Kidney (tissue), 14 donors: ENCODE measurements around the gene HOXC5. TPM values are rescaled to one million over a fixed set of nuclear protein-coding genes. Genes with fewer than 3 reads are reported as not detected.
"Not testable (repeated sequence)": the region's sequence is repeated elsewhere in the genome, so short reads cannot be mapped to it uniquely, and the experiment has no call there.

Experiments used
- DNase-seq, 5 donors: peaks; one replicate each; pipeline ENCODE4 v3.0.0-alpha.2; 2013 to 2020
- FAIRE-seq: peaks from 2 replicates; lab custom pipeline; 2012; peaks lifted over from hg19 to GRCh38; lab: Jason Lieb, UNC
- H3K27ac ChIP-seq, 2 donors: one replicate each; pipeline ENCODE4 v1.7.0; 2013; ENCODE audit warnings: low read depth in 2 of 2, low read length in 2 of 2, inconsistent platforms in 1 of 2
- H3K27me3 ChIP-seq: one replicate; pipeline ENCODE4 v1.7.1; 2013; ENCODE audit warnings: low read length, inconsistent platforms; ENCODE audit not compliant: control insufficient read depth, insufficient read depth
- H3K36me3 ChIP-seq, 3 donors: one replicate each; pipeline versions ENCODE4 v1.7.0 to v1.7.1; 2013; ENCODE audit warnings: low read length in 3 of 3, control low read depth in 1 of 3, inconsistent platforms in 1 of 3; ENCODE audit not compliant: insufficient read depth in 3 of 3, control insufficient read depth in 2 of 3
- H3K4me1 ChIP-seq, 3 donors: one replicate each; pipeline versions ENCODE4 v1.7.0 to v1.7.1; 2013; ENCODE audit warnings: low read length in 3 of 3, inconsistent platforms in 1 of 3, low read depth in 1 of 3; ENCODE audit not compliant: control insufficient read depth in 2 of 3, insufficient read depth in 2 of 3
- H3K4me3 ChIP-seq, 3 donors: one replicate each; pipeline versions ENCODE4 v1.7.0 to v1.8.1; 2013; ENCODE audit warnings: low read length in 3 of 3, control low read depth in 1 of 3, inconsistent platforms in 1 of 3
- H3K9ac ChIP-seq, 3 donors: one replicate each; pipeline versions ENCODE4 v1.7.0 to v1.7.1; 2013; ENCODE audit warnings: low read length in 3 of 3, control low read depth in 1 of 3, inconsistent platforms in 1 of 3
- H3K9me3 ChIP-seq, 3 donors: one replicate each; pipeline versions ENCODE4 v1.7.0 to v1.7.1; 2013; ENCODE audit warnings: low read length in 3 of 3, control low read depth in 1 of 3, inconsistent platforms in 1 of 3; ENCODE audit not compliant: control insufficient read depth in 2 of 3, insufficient read depth in 1 of 3
- CTCF ChIP-seq: IDR thresholded peaks from 3 replicates; pipeline ENCODE4 v1.5.1; 2012; ENCODE audit warnings: mild to moderate bottlenecking, moderate library complexity, borderline replicate concordance; ENCODE audit not compliant: insufficient read depth; ENCODE audit errors: extremely low read depth
- intact Hi-C: fragments of 100-400 bp; cut with DNase I; formaldehyde crosslinking; loops from one replicate; pipeline ENCODE4 v1.11.1; 2022
- polyA plus RNA-seq: library from polyadenylated mRNA; stranded (reverse); fragments of 350-450 nt; fragmentation: Illumina TruSeq; extraction: RNeasy Lipid Tissue Mini Kit (QIAGEN cat#74804); gene quantifications from one replicate; pipeline ENCODE4 v1.2.3, GENCODE V29; 2014; ENCODE audit warnings: low read depth, low replicate concordance; ENCODE audit not compliant: insufficient read depth
- total RNA-seq: library from RNA; stranded (reverse); fragmentation: NEBNext Ultra II Directional; extraction: Animal tissue kit (Norgen Biotek cat#: 25700); gene quantifications from one replicate; pipeline ENCODE4 v1.2.1, GENCODE V29; 2021
- donor health status: control.
- donor health status: control.
- donor health status: control.
- donor health status: control.
- donor health status: control.
- donor health status: DM: yes; HTN: yes; CAD: no.
- donor health status: Normal renal cell carcinoma (clear cell type).

Gene HOXC5
- total and polyA plus RNA-seq, 2 donors from 2014 or later, result 0.24 to 4.8 TPM

GRCh38 chr12:54074308-54074707 is 41.5 kb downstream of the HOXC5 start:
- intact Hi-C loops, result no loop called here
- H3K9ac ChIP-seq, result no peak overlapping the region

GRCh38 chr12:54075409-54075808 is 42.6 kb downstream of the HOXC5 start:
- no peak overlapping the region for H3K4me3 ChIP-seq
- no peak overlapping the region for H3K9ac ChIP-seq
- H3K9me3 ChIP-seq, result no peaks in the 10 kb centered on the region
- TF ChIP-seq CTCF, result no peak
- intact Hi-C loops, result no loop called here
- H3K4me1 ChIP-seq, result no peaks in the 10 kb centered on the region
- no peaks in the 10 kb centered on the region for H3K27me3 ChIP-seq
- no peak overlapping the region for H3K27ac ChIP-seq
- no peaks in the 10 kb centered on the region for H3K36me3 ChIP-seq
- FAIRE-seq, result no peak
- DNase-seq, result no peak

More at GRCh38 chr12:54074308-54074707, 41.5 kb downstream of the HOXC5 start:
- FAIRE-seq (no peak), DNase-seq (no peak)
- H3K4me1 ChIP-seq, result no peaks in the 10 kb centered on the region
- H3K27me3 ChIP-seq, result no peaks in the 10 kb centered on the region
- TF ChIP-seq CTCF, result no peak
- H3K9me3 ChIP-seq, result no peaks in the 10 kb centered on the region
- H3K27ac ChIP-seq, result no peak overlapping the region
- no peak overlapping the region for H3K4me3 ChIP-seq
- H3K36me3 ChIP-seq, result no peaks in the 10 kb centered on the region

GRCh38 chr12:54075974-54076373 is 43.1 kb downstream of the HOXC5 start:
- H3K27me3 ChIP-seq, result no peaks in the 10 kb centered on the region
- H3K36me3 ChIP-seq, result no peaks in the 10 kb centered on the region
- no peak overlapping the region for H3K4me3 ChIP-seq
- no peaks in the 10 kb centered on the region for H3K9me3 ChIP-seq
- FAIRE-seq (no peak), DNase-seq (no peak)
- H3K4me1 ChIP-seq, result no peaks in the 10 kb centered on the region
- TF ChIP-seq CTCF, result no peak
- H3K27ac ChIP-seq, result no peak overlapping the region
- intact Hi-C loops, result no loop called here
- no peak overlapping the region for H3K9ac ChIP-seq

- intact Hi-C loops, H3K4me3 ChIP-seq, FAIRE-seq, H3K27me3 ChIP-seq, H3K36me3 ChIP-seq, H3K9me3 ChIP-seq, H3K4me1 ChIP-seq: not testable (repeated sequence)
- Histone ChIP-seq H3K27ac (peak overlapping the region; percentile 51 to 53), H3K9ac (peak overlapping the region in 1 of 3 donors; percentile 40)
- DNase-seq, result peak in 2 of 5 donors; percentile 21 to 31
Measured at GRCh38 chr12:54077843-54078242, 45.0 kb downstream of the HOXC5 start.

- H3K9me3 ChIP-seq, H3K4me1 ChIP-seq, intact Hi-C loops, H3K27me3 ChIP-seq, FAIRE-seq, H3K36me3 ChIP-seq: not testable (repeated sequence)
- Histone ChIP-seq H3K9ac (peak overlapping the region in 1 of 3 donors; percentile 44), H3K27ac (peak overlapping the region; percentile 76 to 81), H3K4me3 (peak overlapping the region in 2 of 3 donors; percentile 11 to 37)
- DNase-seq, result peak in 1 of 5 donors; percentile 20
Measured at GRCh38 chr12:54079115-54079514, 46.3 kb downstream of the HOXC5 start.

GRCh38 chr12:54080008-54080924 is 47.4 kb downstream of the HOXC5 start:
- Histone ChIP-seq H3K4me3 (peak overlapping the region in 2 of 3 donors; percentile 20 to 32), H3K27ac (peak overlapping the region; percentile 40 to 63), H3K9ac (peak overlapping the region in 1 of 3 donors; percentile 34)
- FAIRE-seq, DNase-seq, H3K27me3 ChIP-seq, H3K4me1 ChIP-seq, H3K9me3 ChIP-seq, intact Hi-C loops, H3K36me3 ChIP-seq: not testable (repeated sequence)
